Astrocyte of the spinal cord (primary cell): Measurements from ENCODE around the gene GAS6.

Experiments used
- DNase-seq: peaks from one replicate; pipeline ENCODE4 v3.0.0; 2011; ENCODE audit warnings: low read depth, low spot score
- H3K4me3 ChIP-seq: 2 replicates; pipeline ENCODE4 v1.5.1; 2011; ENCODE audit warnings: low read depth, mild to moderate bottlenecking, low read length, moderate library complexity
- CTCF ChIP-seq: IDR thresholded peaks from 2 replicates; pipeline ENCODE4 v1.5.1; 2012; ENCODE audit warnings: low read depth, mild to moderate bottlenecking, low read length, inconsistent platforms
- in situ Hi-C: cut with HindIII; loops from 2 replicates; pipeline ENCODE4 v1.10.0; 2017; ENCODE audit warnings: low sequenced_read_pairs

Gene GAS6

GRCh38 chr13:113809934-113810333 lies 53.9 kb downstream of the GAS6 start:
- in situ Hi-C loops, result no loop called here
- H3K4me3 ChIP-seq, result no peak overlapping the region
- no peak for TF ChIP-seq CTCF
- DNase-seq, result no peak

- TF ChIP-seq CTCF, result no peak
- in situ Hi-C loops, result no loop called here
- no peak for DNase-seq
- no peak overlapping the region for H3K4me3 ChIP-seq
These were observed 55.6 kb downstream of the GAS6 start for GRCh38 chr13:113808058-113808834.

GRCh38 chr13:113806526-113806925 lies 57.4 kb downstream of the GAS6 start:
- in situ Hi-C loops, result no loop called here
- no peak for TF ChIP-seq CTCF
- H3K4me3 ChIP-seq, result no peak overlapping the region
- no peak for DNase-seq

- in situ Hi-C loops, result no loop called here
These were observed 57.8 kb downstream of the GAS6 start for GRCh38 chr13:113806104-113806471.

GRCh38 chr13:113805431-113806103 lies 58.3 kb downstream of the GAS6 start:
- no peak for DNase-seq
- TF ChIP-seq CTCF, result no peak
- in situ Hi-C loops, result no loop called here
- no peak overlapping the region for H3K4me3 ChIP-seq

More at GRCh38 chr13:113806104-113806471, 57.8 kb downstream of the GAS6 start:
- TF ChIP-seq CTCF, result no peak
- no peak for DNase-seq
- H3K4me3 ChIP-seq, result no peak overlapping the region

DNA sequence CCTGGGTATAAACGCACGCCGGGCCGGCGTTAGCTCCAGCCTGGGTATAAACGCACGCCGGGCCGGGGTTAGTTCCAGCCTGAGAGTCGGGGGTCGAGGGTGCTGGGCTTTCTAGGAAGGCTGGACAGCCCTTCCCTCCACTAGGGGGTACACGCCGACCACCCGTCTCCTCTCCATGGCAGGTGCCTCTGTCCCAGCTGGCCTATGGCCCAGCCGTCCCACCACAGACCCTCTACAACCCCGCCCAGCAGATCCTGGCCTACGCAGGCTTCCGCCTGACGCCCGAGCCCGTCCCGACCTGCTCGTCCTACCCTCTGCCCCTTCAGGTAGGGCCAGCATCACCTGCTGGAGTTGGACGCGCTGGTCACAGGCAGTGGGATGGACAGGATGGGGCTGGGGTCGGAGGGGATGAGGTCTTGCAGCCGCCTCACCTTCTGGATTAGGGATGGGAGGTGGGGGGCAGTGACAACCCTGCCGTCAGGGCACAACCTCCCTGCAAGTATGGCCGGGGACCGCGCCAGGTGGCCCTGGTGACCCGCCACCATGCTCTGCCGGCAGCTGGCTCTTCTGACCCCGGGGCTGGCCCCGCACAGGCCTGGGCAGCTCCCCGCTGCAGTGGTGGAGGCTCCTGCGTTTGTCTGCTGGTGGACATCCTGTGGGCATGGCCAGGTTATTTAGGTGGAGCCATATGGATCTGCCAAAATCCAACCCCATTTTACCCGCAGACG lies 59.0 kb downstream of the GAS6 start:
- H3K4me3 ChIP-seq, result no peak overlapping the region
- TF ChIP-seq CTCF, result no peak
- in situ Hi-C loops, result no loop called here
- no peak for DNase-seq
